KMS-11 (cell line): ENCODE results near the gene EPAS1.

ENCODE experiments used
- H2AFZ ChIP-seq: fragments of 200-600 bp; sonication (generic); 2 replicates; pipeline ENCODE4 v1.6.1; 2016; ENCODE audit warnings: antibody characterized with exemption, mixed run types, low read depth
- H3K27ac ChIP-seq: fragments of 200-600 bp; sonication (generic); 2 replicates; pipeline ENCODE4 v1.6.1; 2016; ENCODE audit warnings: mild to moderate bottlenecking, mixed run types
- H3K27me3 ChIP-seq: fragments of 200-600 bp; sonication (generic); 2 replicates; pipeline ENCODE4 v1.6.1; 2017; ENCODE audit warnings: mild to moderate bottlenecking, low read depth, mixed run types, moderate library complexity; ENCODE audit not compliant: insufficient read depth
- H3K36me3 ChIP-seq: fragments of 200-600 bp; sonication (generic); 2 replicates; pipeline ENCODE4 v1.6.1; 2017; ENCODE audit warnings: mild to moderate bottlenecking, mixed run types; ENCODE audit not compliant: insufficient read depth
- H3K4me1 ChIP-seq: fragments of 200-600 bp; sonication (generic); 2 replicates; pipeline ENCODE4 v1.6.1; 2016; ENCODE audit warnings: mild to moderate bottlenecking, low read depth, mixed run types; ENCODE audit not compliant: poor library complexity, severe bottlenecking
- H3K4me2 ChIP-seq: fragments of 200-600 bp; sonication (generic); 2 replicates; pipeline ENCODE4 v1.7.0; 2016; ENCODE audit warnings: mild to moderate bottlenecking, mixed run types
- H3K4me3 ChIP-seq: fragments of 200-600 bp; sonication (generic); IDR thresholded peaks from 2 replicates; pipeline ENCODE4 v1.6.1; 2017; ENCODE audit warnings: low read depth, low read length, mixed read lengths; ENCODE audit not compliant: insufficient read depth
- H3K79me2 ChIP-seq: fragments of 200-600 bp; sonication (generic); 2 replicates; pipeline ENCODE4 v1.6.1; 2016; ENCODE audit warnings: low read depth, mixed run types; ENCODE audit not compliant: insufficient read depth
- H3K9ac ChIP-seq: fragments of 200-600 bp; sonication (generic); 2 replicates; pipeline ENCODE4 v1.6.1; 2016; ENCODE audit warnings: mild to moderate bottlenecking, mixed run types
- H4K20me1 ChIP-seq: fragments of 200-600 bp; sonication (generic); 2 replicates; pipeline ENCODE4 v1.6.1; 2016; ENCODE audit warnings: mild to moderate bottlenecking, mixed run types; ENCODE audit not compliant: insufficient read depth
- CTCF ChIP-seq: fragments of 200-600 bp; sonication (generic); conservative IDR thresholded peaks from 2 replicates; pipeline ENCODE4 v1.6.1; 2017; ENCODE audit warnings: low read depth, mild to moderate bottlenecking, antibody characterized with exemption, low read length, moderate library complexity, mixed read lengths

The EPAS1 gene

GRCh38 chr2:46303233-46303632 lies 6.0 kb downstream of the EPAS1 start:
- Histone ChIP-seq H3K27me3 (peaks cover 5% of the 10 kb centered on the region), H3K4me3 (no peak overlapping the region), H2AFZ (no peak overlapping the region), H3K27ac (no peak overlapping the region), H4K20me1 (no peaks in the 10 kb centered on the region), H3K36me3 (no peaks in the 10 kb centered on the region), H3K4me1 (no peaks in the 10 kb centered on the region), H3K4me2 (no peak overlapping the region), H3K79me2 (no peaks in the 10 kb centered on the region), H3K9ac (no peak overlapping the region)
- no peak for TF ChIP-seq CTCF

- Histone ChIP-seq H3K4me3 (no peak overlapping the region), H3K4me2 (no peak overlapping the region), H3K27ac (no peak overlapping the region), H3K36me3 (no peaks in the 10 kb centered on the region), H4K20me1 (no peaks in the 10 kb centered on the region), H2AFZ (no peak overlapping the region), H3K79me2 (no peaks in the 10 kb centered on the region), H3K27me3 (no peaks in the 10 kb centered on the region), H3K4me1 (no peaks in the 10 kb centered on the region), H3K9ac (no peak overlapping the region)
- TF ChIP-seq CTCF: no peak
These were observed 6.6 kb downstream of the EPAS1 start for GRCh38 chr2:46303822-46304221.

- Histone ChIP-seq H3K4me2 (no peak overlapping the region), H3K4me1 (no peaks in the 10 kb centered on the region), H3K9ac (no peak overlapping the region), H3K36me3 (no peaks in the 10 kb centered on the region), H2AFZ (no peak overlapping the region), H3K27ac (no peak overlapping the region), H3K79me2 (no peaks in the 10 kb centered on the region), H3K27me3 (no peaks in the 10 kb centered on the region), H4K20me1 (no peaks in the 10 kb centered on the region), H3K4me3 (no peak overlapping the region)
- TF ChIP-seq CTCF: no peak
These were observed 7.4 kb downstream of the EPAS1 start for GRCh38 chr2:46304635-46305034.

- no peaks in the 10 kb centered on the region for H3K36me3 ChIP-seq
- no peak overlapping the region for H3K27ac ChIP-seq
- no peak for TF ChIP-seq CTCF
- no peaks in the 10 kb centered on the region for H3K27me3 ChIP-seq
- no peak overlapping the region for H3K4me2 ChIP-seq
- H3K9ac ChIP-seq: no peak overlapping the region
- H3K4me1 ChIP-seq: no peaks in the 10 kb centered on the region
- H3K79me2 ChIP-seq: no peaks in the 10 kb centered on the region
- no peaks in the 10 kb centered on the region for H4K20me1 ChIP-seq
- H2AFZ ChIP-seq: no peak overlapping the region
- H3K4me3 ChIP-seq: no peak overlapping the region
These were observed 8.0 kb downstream of the EPAS1 start for GRCh38 chr2:46305187-46305586.

- H3K4me1 ChIP-seq: no peaks in the 10 kb centered on the region
- H3K9ac ChIP-seq: no peak overlapping the region
- no peaks in the 10 kb centered on the region for H3K36me3 ChIP-seq
- H3K4me2 ChIP-seq: no peak overlapping the region
- no peak overlapping the region for H3K27ac ChIP-seq
- no peak overlapping the region for H2AFZ ChIP-seq
- H3K4me3 ChIP-seq: no peak overlapping the region
- H3K27me3 ChIP-seq: no peaks in the 10 kb centered on the region
- TF ChIP-seq CTCF: no peak
- no peaks in the 10 kb centered on the region for H4K20me1 ChIP-seq
- H3K79me2 ChIP-seq: no peaks in the 10 kb centered on the region
These were observed 8.6 kb downstream of the EPAS1 start for GRCh38 chr2:46305767-46306166.
